Measurements from ENCODE around the gene HADHB. TPM values are rescaled to one million over a fixed set of nuclear protein-coding genes. Genes with fewer than 3 reads are reported as not detected.

Gene HADHB
- total RNA-seq = 1,919 TPM
- long read RNA-seq, transcript HADHB-201 (16 exons, 2,044 nt) = major isoform, 3,645 of 4,284 reads
- long read RNA-seq, transcript HADHB-202 (14 exons, 1,588 nt) = minor isoform, 12 of 4,284 reads
- long read RNA-seq, transcript HADHB-208 (15 exons, 2,142 nt) = minor isoform, 43 of 4,284 reads
- long read RNA-seq, partial matches to known transcripts = 361 of 4,284 reads
- long read RNA-seq, other reads (novel, unspliced or antisense) = 223 of 4,284 reads

- intact Hi-C loops (cut with micrococcal nuclease) = no loop called here
- DNase-seq (peak; percentile 95), ATAC-seq (peak; percentile 89)
Measured at GRCh38 chr2:26244309-26245230, at the start of gene HADHB, which contains the start of gene HADHA. TSS of gene HADHB (plus strand) at chr2:26244939. CDS start at chr2:26254255, 9,316 bp downstream. TSS of gene HADHA (minus strand) at chr2:26244632. CDS start at chr2:26244596, 36 bp downstream.

GRCh38 chr2:26195040-26195984, 49.4 kb upstream of the HADHB start:
- no peak for DNase-seq
- intact Hi-C loops (cut with micrococcal nuclease) = no loop called here
- ATAC-seq = no peak

GRCh38 chr2:26196683-26197418, 47.9 kb upstream of the HADHB start:
- intact Hi-C loops (cut with micrococcal nuclease) = no loop called here
- DNase-seq (no peak), ATAC-seq (peak; percentile 54)

- DNase-seq = no peak
- ATAC-seq = no peak
- intact Hi-C loops (cut with micrococcal nuclease) = no loop called here
Measured at GRCh38 chr2:26197516-26197915, 47.2 kb upstream of the HADHB start.

- intact Hi-C loops (cut with micrococcal nuclease) = no loop called here
- DNase-seq = no peak
Measured at GRCh38 chr2:26202981-26203490, 41.7 kb upstream of the HADHB start.

GRCh38 chr2:26203906-26204305, 40.8 kb upstream of the HADHB start:
- ATAC-seq = no peak
- DNase-seq = no peak
- intact Hi-C loops (cut with micrococcal nuclease) = no loop called here

More at GRCh38 chr2:26202981-26203490, 41.7 kb upstream of the HADHB start:
- no peak for ATAC-seq

GRCh38 chr2:26212011-26212410, 32.7 kb upstream of the HADHB start:
- intact Hi-C loops (cut with micrococcal nuclease) = no loop called here
- DNase-seq = no peak
- ATAC-seq = no peak

- DNase-seq = no peak
- intact Hi-C loops (cut with micrococcal nuclease) = no loop called here
- no peak for ATAC-seq
Measured at GRCh38 chr2:26214759-26215158, 30.0 kb upstream of the HADHB start.

GRCh38 chr2:26215833-26216232, 28.9 kb upstream of the HADHB start:
- intact Hi-C loops (cut with micrococcal nuclease) = no loop called here
- DNase-seq (no peak), ATAC-seq (no peak)

- ATAC-seq = no peak
- intact Hi-C loops (cut with micrococcal nuclease) = no loop called here
- DNase-seq = no peak
Measured at GRCh38 chr2:26216587-26216986, 28.2 kb upstream of the HADHB start.

- intact Hi-C loops (cut with micrococcal nuclease) = no loop called here
- DNase-seq (no peak), ATAC-seq (no peak)
Measured at GRCh38 chr2:26217720-26218119, 27.0 kb upstream of the HADHB start.

GRCh38 chr2:26223018-26223417, 21.7 kb upstream of the HADHB start:
- ATAC-seq = peak; percentile 14
- intact Hi-C loops (cut with micrococcal nuclease) = no loop called here
- no peak for DNase-seq

GRCh38 chr2:26224095-26224494, 20.6 kb upstream of the HADHB start:
- intact Hi-C loops (cut with micrococcal nuclease) = no loop called here
- DNase-seq (no peak), ATAC-seq (no peak)

- intact Hi-C loops (cut with micrococcal nuclease) = no loop called here
- no peak for ATAC-seq
- no peak for DNase-seq
Measured at GRCh38 chr2:26229595-26229994, 15.1 kb upstream of the HADHB start.

- no peak for DNase-seq
- no peak for ATAC-seq
- intact Hi-C loops (cut with micrococcal nuclease) = no loop called here
Measured at GRCh38 chr2:26230806-26231205, 13.9 kb upstream of the HADHB start.

GRCh38 chr2:26235089-26235488, 9.7 kb upstream of the HADHB start:
- ATAC-seq (no peak), DNase-seq (no peak)
- intact Hi-C loops (cut with micrococcal nuclease) = no loop called here

GRCh38 chr2:26237868-26238267, 6.9 kb upstream of the HADHB start:
- no peak for ATAC-seq
- intact Hi-C loops (cut with micrococcal nuclease) = no loop called here
- no peak for DNase-seq

- intact Hi-C loops (cut with micrococcal nuclease) = no loop called here
- no peak for DNase-seq
- no peak for ATAC-seq
Measured at GRCh38 chr2:26238311-26238958, 6.3 kb upstream of the HADHB start.

Measured in left ventricle myocardium superior (tissue), 1 donor.